ENCODE results near the gene CYB561. TPM values are rescaled to one million over a fixed set of nuclear protein-coding genes. Genes with fewer than 3 reads are reported as not detected.
A peak's percentile ranks its signal among the peaks of the same experiment; 100 is the strongest.

The CYB561 gene
- total RNA-seq, 1 donor = 32.2 TPM

GRCh38 chr17:63492940-63493339, 46.8 kb upstream of the CYB561 start:
- peak; percentile 46 for DNase-seq (ENCODE audit: insufficient read length, low spot score, missing footprints)
- H3K4me2 ChIP-seq (ENCODE audit: insufficient read depth, low read length) = no peak overlapping the region
- H3K4me1 ChIP-seq (ENCODE audit: insufficient read depth, low read length) = no peaks in the 10 kb centered on the region
- H2AFZ ChIP-seq (ENCODE audit: low read length) = no peak overlapping the region
- TF ChIP-seq, protein P1, sequence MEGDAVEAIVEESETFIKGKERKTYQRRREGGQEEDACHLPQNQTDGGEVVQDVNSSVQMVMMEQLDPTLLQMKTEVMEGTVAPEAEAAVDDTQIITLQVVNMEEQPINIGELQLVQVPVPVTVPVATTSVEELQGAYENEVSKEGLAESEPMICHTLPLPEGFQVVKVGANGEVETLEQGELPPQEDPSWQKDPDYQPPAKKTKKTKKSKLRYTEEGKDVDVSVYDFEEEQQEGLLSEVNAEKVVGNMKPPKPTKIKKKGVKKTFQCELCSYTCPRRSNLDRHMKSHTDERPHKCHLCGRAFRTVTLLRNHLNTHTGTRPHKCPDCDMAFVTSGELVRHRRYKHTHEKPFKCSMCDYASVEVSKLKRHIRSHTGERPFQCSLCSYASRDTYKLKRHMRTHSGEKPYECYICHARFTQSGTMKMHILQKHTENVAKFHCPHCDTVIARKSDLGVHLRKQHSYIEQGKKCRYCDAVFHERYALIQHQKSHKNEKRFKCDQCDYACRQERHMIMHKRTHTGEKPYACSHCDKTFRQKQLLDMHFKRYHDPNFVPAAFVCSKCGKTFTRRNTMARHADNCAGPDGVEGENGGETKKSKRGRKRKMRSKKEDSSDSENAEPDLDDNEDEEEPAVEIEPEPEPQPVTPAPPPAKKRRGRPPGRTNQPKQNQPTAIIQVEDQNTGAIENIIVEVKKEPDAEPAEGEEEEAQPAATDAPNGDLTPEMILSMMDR (IDR thresholded peaks at IDR 0.05; ENCODE audit: extremely low read depth, low read depth, low read length) = no peak
- no peak overlapping the region for H3K27ac ChIP-seq (ENCODE audit: low read depth, low read length)
- H3K79me2 ChIP-seq (ENCODE audit: insufficient read depth, low read length) = no peaks in the 10 kb centered on the region
- no peaks in the 10 kb centered on the region for H3K36me3 ChIP-seq (ENCODE audit: insufficient read depth, low read length)
- H3K4me3 ChIP-seq (ENCODE audit: insufficient read depth, low read length) = no peak overlapping the region
- no peaks in the 10 kb centered on the region for H3K9me3 ChIP-seq (ENCODE audit: low read depth, low read length)
- H3K27me3 ChIP-seq (ENCODE audit: insufficient read depth, low read length) = peaks cover 12% of the 10 kb centered on the region
- H4K20me1 ChIP-seq (ENCODE audit: insufficient read depth, low read length) = no peaks in the 10 kb centered on the region

GRCh38 chr17:63491977-63492618, 46.0 kb upstream of the CYB561 start:
- Histone ChIP-seq H3K79me2 (ENCODE audit: insufficient read depth, low read length) (no peaks in the 10 kb centered on the region), H3K4me3 (ENCODE audit: insufficient read depth, low read length) (no peak overlapping the region), H4K20me1 (ENCODE audit: insufficient read depth, low read length) (no peaks in the 10 kb centered on the region), H2AFZ (ENCODE audit: low read length) (no peak overlapping the region), H3K4me1 (ENCODE audit: insufficient read depth, low read length) (no peaks in the 10 kb centered on the region), H3K9me3 (ENCODE audit: low read depth, low read length) (no peaks in the 10 kb centered on the region), H3K36me3 (ENCODE audit: insufficient read depth, low read length) (no peaks in the 10 kb centered on the region), H3K27me3 (ENCODE audit: insufficient read depth, low read length) (peaks cover 12% of the 10 kb centered on the region), H3K27ac (ENCODE audit: low read depth, low read length) (no peak overlapping the region), H3K4me2 (ENCODE audit: insufficient read depth, low read length) (no peak overlapping the region)
- peak; percentile 78 for DNase-seq (ENCODE audit: insufficient read length, low spot score, missing footprints)
- TF ChIP-seq, protein P1 (IDR thresholded peaks at IDR 0.05; ENCODE audit: extremely low read depth, low read depth, low read length) = no peak

DNA sequence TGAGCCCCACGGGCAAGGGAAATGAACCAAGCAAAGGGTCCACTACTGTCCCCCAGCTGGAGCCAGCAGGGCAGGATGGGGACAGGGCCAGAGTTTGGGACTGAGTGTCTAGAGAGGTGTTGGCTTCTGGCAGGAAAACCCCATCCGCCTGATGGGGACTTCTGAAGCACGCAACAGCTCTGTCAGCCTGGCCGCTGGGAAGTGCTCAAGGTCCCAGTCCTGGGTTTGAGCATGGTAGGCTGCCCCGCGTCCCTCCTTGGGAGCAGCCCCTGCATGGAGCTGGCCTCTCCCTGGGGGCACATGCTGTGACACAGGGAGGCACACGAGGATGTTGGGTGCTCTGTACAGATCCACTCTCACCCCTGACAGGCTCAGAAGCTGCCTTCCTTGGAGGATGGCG, 45.3 kb upstream of the CYB561 start:
- no peaks in the 10 kb centered on the region for H3K9me3 ChIP-seq (ENCODE audit: low read depth, low read length)
- H3K4me2 ChIP-seq (ENCODE audit: insufficient read depth, low read length) = no peak overlapping the region
- no peaks in the 10 kb centered on the region for H4K20me1 ChIP-seq (ENCODE audit: insufficient read depth, low read length)
- no peaks in the 10 kb centered on the region for H3K36me3 ChIP-seq (ENCODE audit: insufficient read depth, low read length)
- no peaks in the 10 kb centered on the region for H3K4me1 ChIP-seq (ENCODE audit: insufficient read depth, low read length)
- H3K27me3 ChIP-seq (ENCODE audit: insufficient read depth, low read length) = peaks cover 12% of the 10 kb centered on the region
- no peak overlapping the region for H2AFZ ChIP-seq (ENCODE audit: low read length)
- no peak overlapping the region for H3K4me3 ChIP-seq (ENCODE audit: insufficient read depth, low read length)
- DNase-seq (ENCODE audit: insufficient read length, low spot score, missing footprints) = peak; percentile 38
- no peaks in the 10 kb centered on the region for H3K79me2 ChIP-seq (ENCODE audit: insufficient read depth, low read length)
- TF ChIP-seq, protein P1 (IDR thresholded peaks at IDR 0.05; ENCODE audit: extremely low read depth, low read depth, low read length) = no peak
- H3K27ac ChIP-seq (ENCODE audit: low read depth, low read length) = no peak overlapping the region

DNA sequence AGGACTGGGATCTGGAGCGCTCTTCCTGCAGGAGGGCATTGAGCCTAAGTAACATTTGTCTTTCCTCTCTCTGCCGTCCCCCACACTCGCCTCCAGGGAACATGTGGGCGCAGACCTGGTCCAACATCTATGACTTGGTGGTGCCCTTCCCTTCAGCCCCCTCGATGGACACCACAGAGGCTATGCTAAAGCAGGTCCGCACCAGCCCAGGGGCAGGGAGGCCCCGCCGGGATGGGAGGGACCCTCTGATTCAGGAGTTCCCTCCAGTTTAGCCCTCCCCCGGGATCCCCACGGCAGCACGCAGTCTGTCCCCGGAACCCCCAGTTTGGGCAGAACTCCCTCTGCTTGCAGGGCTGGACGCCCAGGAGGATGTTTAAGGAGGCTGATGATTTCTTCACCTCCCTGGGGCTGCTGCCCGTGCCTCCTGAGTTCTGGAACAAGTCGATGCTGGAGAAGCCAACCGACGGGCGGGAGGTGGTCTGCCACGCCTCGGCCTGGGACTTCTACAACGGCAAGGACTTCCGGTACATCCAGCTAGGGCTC, 44.8 kb upstream of the CYB561 start:
- DNase-seq (ENCODE audit: insufficient read length, low spot score, missing footprints) = peak; percentile 22
- no peaks in the 10 kb centered on the region for H3K36me3 ChIP-seq (ENCODE audit: insufficient read depth, low read length)
- TF ChIP-seq, protein P1 (IDR thresholded peaks at IDR 0.05; ENCODE audit: extremely low read depth, low read depth, low read length) = no peak
- no peaks in the 10 kb centered on the region for H3K4me1 ChIP-seq (ENCODE audit: insufficient read depth, low read length)
- no peak overlapping the region for H3K4me3 ChIP-seq (ENCODE audit: insufficient read depth, low read length)
- no peaks in the 10 kb centered on the region for H4K20me1 ChIP-seq (ENCODE audit: insufficient read depth, low read length)
- H2AFZ ChIP-seq (ENCODE audit: low read length) = no peak overlapping the region
- no peak overlapping the region for H3K27ac ChIP-seq (ENCODE audit: low read depth, low read length)
- H3K9me3 ChIP-seq (ENCODE audit: low read depth, low read length) = no peaks in the 10 kb centered on the region
- H3K79me2 ChIP-seq (ENCODE audit: insufficient read depth, low read length) = no peaks in the 10 kb centered on the region
- H3K27me3 ChIP-seq (ENCODE audit: insufficient read depth, low read length) = peaks cover 12% of the 10 kb centered on the region
- no peak overlapping the region for H3K4me2 ChIP-seq (ENCODE audit: insufficient read depth, low read length)
